ENCODE data around the gene ATP8B4.

Gene ATP8B4

GRCh38 chr15:49915822-49916221 lies 203.2 kb downstream of the ATP8B4 start:
- POLR2A ChIA-PET: no interaction called here
- TF ChIP-seq BHLHE40 (IDR thresholded peaks at IDR 0.05; ENCODE audit: borderline replicate concordance) (no peak), CTBP1 (IDR thresholded peaks at IDR 0.05; ENCODE audit: borderline replicate concordance) (no peak), ARNT (IDR thresholded peaks at IDR 0.05) (no peak), L3MBTL2 (conservative IDR thresholded peaks at IDR 0.05) (no peak), SP1 (IDR thresholded peaks at IDR 0.05) (no peak), FOXK2 (IDR thresholded peaks at IDR 0.05) (no peak), HDGF (IDR thresholded peaks at IDR 0.05; ENCODE audit: borderline replicate concordance) (no peak), SUZ12 (IDR thresholded peaks at IDR 0.05) (no peak), ZNF384 (IDR thresholded peaks at IDR 0.05) (no peak), FOXM1 (IDR thresholded peaks at IDR 0.05; ENCODE audit: borderline replicate concordance) (no peak), ELF4 (IDR thresholded peaks at IDR 0.05) (no peak), FOXA1 (IDR thresholded peaks at IDR 0.05) (no peak), LEF1 (IDR thresholded peaks at IDR 0.05; ENCODE audit: borderline replicate concordance) (no peak), PKNOX1 (IDR thresholded peaks at IDR 0.05) (no peak), TARDBP (IDR thresholded peaks at IDR 0.05) (no peak), NFRKB (IDR thresholded peaks at IDR 0.05) (no peak)
- CTCF ChIA-PET: no interaction called here
- no peak for DNase-seq (ENCODE audit: extremely low spot score)

GRCh38 chr15:49908933-49909295 lies 210.1 kb downstream of the ATP8B4 start:
- TF ChIP-seq ARNT (IDR thresholded peaks at IDR 0.05) (no peak), ELF4 (IDR thresholded peaks at IDR 0.05) (no peak), FOXA1 (IDR thresholded peaks at IDR 0.05) (no peak), ZNF384 (IDR thresholded peaks at IDR 0.05) (no peak), NFRKB (IDR thresholded peaks at IDR 0.05) (no peak), L3MBTL2 (conservative IDR thresholded peaks at IDR 0.05) (no peak), LEF1 (IDR thresholded peaks at IDR 0.05; ENCODE audit: borderline replicate concordance) (no peak), SP1 (IDR thresholded peaks at IDR 0.05) (no peak), SUZ12 (IDR thresholded peaks at IDR 0.05) (no peak), HDGF (IDR thresholded peaks at IDR 0.05; ENCODE audit: borderline replicate concordance) (no peak), BHLHE40 (IDR thresholded peaks at IDR 0.05; ENCODE audit: borderline replicate concordance) (no peak)
- DNase-seq (ENCODE audit: extremely low spot score): no peak
- POLR2A ChIA-PET: no interaction called here
- CTCF ChIA-PET: no interaction called here

GRCh38 chr15:49908236-49908932 lies 210.6 kb downstream of the ATP8B4 start:
- CTCF ChIA-PET: no interaction called here
- POLR2A ChIA-PET: no interaction called here
- no peak for TF ChIP-seq LEF1 (IDR thresholded peaks at IDR 0.05; ENCODE audit: borderline replicate concordance)
- no peak for TF ChIP-seq FOXM1 (IDR thresholded peaks at IDR 0.05; ENCODE audit: borderline replicate concordance)
- TF ChIP-seq ELF4 (IDR thresholded peaks at IDR 0.05): no peak
- TF ChIP-seq SUZ12 (IDR thresholded peaks at IDR 0.05): no peak
- no peak for TF ChIP-seq FOXA1 (IDR thresholded peaks at IDR 0.05)
- TF ChIP-seq FOXK2 (IDR thresholded peaks at IDR 0.05): no peak
- TF ChIP-seq BHLHE40 (IDR thresholded peaks at IDR 0.05; ENCODE audit: borderline replicate concordance): no peak
- TF ChIP-seq SP1 (IDR thresholded peaks at IDR 0.05): no peak
- TF ChIP-seq ZNF384 (IDR thresholded peaks at IDR 0.05): no peak
- no peak for TF ChIP-seq HDGF (IDR thresholded peaks at IDR 0.05; ENCODE audit: borderline replicate concordance)
- TF ChIP-seq ARNT (IDR thresholded peaks at IDR 0.05): no peak
- TF ChIP-seq PKNOX1 (IDR thresholded peaks at IDR 0.05): no peak
- no peak for TF ChIP-seq TARDBP (IDR thresholded peaks at IDR 0.05)
- no peak for TF ChIP-seq CTBP1 (IDR thresholded peaks at IDR 0.05; ENCODE audit: borderline replicate concordance)
- TF ChIP-seq NFRKB (IDR thresholded peaks at IDR 0.05): no peak
- TF ChIP-seq L3MBTL2 (conservative IDR thresholded peaks at IDR 0.05): no peak
- DNase-seq (ENCODE audit: extremely low spot score): no peak

GRCh38 chr15:49906966-49907365 lies 212.1 kb downstream of the ATP8B4 start:
- no peak for TF ChIP-seq ZNF384 (IDR thresholded peaks at IDR 0.05)
- no peak for TF ChIP-seq FOXM1 (IDR thresholded peaks at IDR 0.05; ENCODE audit: borderline replicate concordance)
- TF ChIP-seq HDGF (IDR thresholded peaks at IDR 0.05; ENCODE audit: borderline replicate concordance): no peak
- TF ChIP-seq L3MBTL2 (conservative IDR thresholded peaks at IDR 0.05): no peak
- TF ChIP-seq BHLHE40 (IDR thresholded peaks at IDR 0.05; ENCODE audit: borderline replicate concordance): no peak
- no peak for TF ChIP-seq FOXK2 (IDR thresholded peaks at IDR 0.05)
- TF ChIP-seq ARNT (IDR thresholded peaks at IDR 0.05): no peak
- TF ChIP-seq SUZ12 (IDR thresholded peaks at IDR 0.05): no peak
- TF ChIP-seq TARDBP (IDR thresholded peaks at IDR 0.05): no peak
- DNase-seq (ENCODE audit: extremely low spot score): no peak
- POLR2A ChIA-PET: no interaction called here
- CTCF ChIA-PET: no interaction called here

- no peak for DNase-seq (ENCODE audit: extremely low spot score)
- no peak for TF ChIP-seq FOXM1 (IDR thresholded peaks at IDR 0.05; ENCODE audit: borderline replicate concordance)
- no peak for TF ChIP-seq FOXA1 (IDR thresholded peaks at IDR 0.05)
- TF ChIP-seq LEF1 (IDR thresholded peaks at IDR 0.05; ENCODE audit: borderline replicate concordance): no peak
- TF ChIP-seq L3MBTL2 (conservative IDR thresholded peaks at IDR 0.05): no peak
- no peak for TF ChIP-seq ARNT (IDR thresholded peaks at IDR 0.05)
- no peak for TF ChIP-seq ELF4 (IDR thresholded peaks at IDR 0.05)
- TF ChIP-seq HDGF (IDR thresholded peaks at IDR 0.05; ENCODE audit: borderline replicate concordance): no peak
- TF ChIP-seq BHLHE40 (IDR thresholded peaks at IDR 0.05; ENCODE audit: borderline replicate concordance): no peak
- no peak for TF ChIP-seq SUZ12 (IDR thresholded peaks at IDR 0.05)
- no peak for TF ChIP-seq SP1 (IDR thresholded peaks at IDR 0.05)
- no peak for TF ChIP-seq CTBP1 (IDR thresholded peaks at IDR 0.05; ENCODE audit: borderline replicate concordance)
- TF ChIP-seq FOXK2 (IDR thresholded peaks at IDR 0.05): no peak
- no peak for TF ChIP-seq TARDBP (IDR thresholded peaks at IDR 0.05)
- no peak for TF ChIP-seq ZNF384 (IDR thresholded peaks at IDR 0.05)
- no peak for TF ChIP-seq PKNOX1 (IDR thresholded peaks at IDR 0.05)
- no peak for TF ChIP-seq NFRKB (IDR thresholded peaks at IDR 0.05)
- CTCF ChIA-PET: no interaction called here
- POLR2A ChIA-PET: no interaction called here
Observed at GRCh38 chr15:49905221-49905620, 213.8 kb downstream of the ATP8B4 start.

- no peak for DNase-seq (ENCODE audit: extremely low spot score)
- POLR2A ChIA-PET: no interaction called here
- no peak for TF ChIP-seq ZNF384 (IDR thresholded peaks at IDR 0.05)
- no peak for TF ChIP-seq FOXM1 (IDR thresholded peaks at IDR 0.05; ENCODE audit: borderline replicate concordance)
- no peak for TF ChIP-seq BHLHE40 (IDR thresholded peaks at IDR 0.05; ENCODE audit: borderline replicate concordance)
- no peak for TF ChIP-seq FOXK2 (IDR thresholded peaks at IDR 0.05)
- TF ChIP-seq NFRKB (IDR thresholded peaks at IDR 0.05): no peak
- TF ChIP-seq LEF1 (IDR thresholded peaks at IDR 0.05; ENCODE audit: borderline replicate concordance): no peak
- TF ChIP-seq CTBP1 (IDR thresholded peaks at IDR 0.05; ENCODE audit: borderline replicate concordance): no peak
- CTCF ChIA-PET: no interaction called here
Observed at GRCh38 chr15:49904296-49904695, 214.7 kb downstream of the ATP8B4 start.

All from HEK293T (cell line).